A673 (cell line): ENCODE measurements around the gene MSL3. TPM values are rescaled to one million over a fixed set of nuclear protein-coding genes. Genes with fewer than 3 reads are reported as not detected.

ENCODE experiments used
- Bru-seq: library from RNA; stranded (reverse); fragments of 400-500 nt; gene quantifications from one replicate; lab custom pipeline; 2021; lab: Mats Ljungman, UMichigan
- BruChase-seq, 2 experiments: library from RNA; stranded (reverse); fragments of 400-500 nt; gene quantifications; one replicate each; lab custom pipeline; 2021; lab: Mats Ljungman, UMichigan
- BruUV-seq: library from RNA; stranded (reverse); fragments of 400-500 nt; replicated peaks from 2 replicates; lab custom pipeline; 2021; lab: Mats Ljungman, UMichigan
- CTCF ChIA-PET: fragments of 300-600 bp; sonication (Branson Sonifier 250); formaldehyde crosslinking; loops from one replicate; lab custom pipeline; 2022; ENCODE audit warnings: antibody characterized with exemption; lab: Charles Lee
- POLR2A ChIA-PET: fragments of 300-600 bp; sonication (Branson Sonifier 250); formaldehyde crosslinking; loops from one replicate; lab custom pipeline; 2022; ENCODE audit warnings: antibody characterized with exemption; ENCODE audit not compliant: low non-redundant PET; lab: Charles Lee
- DNase-seq: peaks from one replicate; pipeline ENCODE4 v3.0.0-alpha.2; 2015; ENCODE audit warnings: low spot score
- H3K27ac ChIP-seq: fragments of 200-600 bp; sonication (generic); 2 replicates; pipeline ENCODE4 v1.5.1; 2016; ENCODE audit warnings: mixed run types, low read depth, mild to moderate bottlenecking, mixed read lengths, antibody characterized with exemption, low read length; ENCODE audit not compliant: poor library complexity, severe bottlenecking
- H3K27me3 ChIP-seq: fragments of 200-600 bp; sonication (generic); replicated peaks from 2 replicates; pipeline ENCODE4 v1.6.1; 2017; ENCODE audit warnings: mixed run types, low read depth, mild to moderate bottlenecking, mixed read lengths, antibody characterized with exemption, low read length; ENCODE audit not compliant: insufficient read depth, poor library complexity
- H3K36me3 ChIP-seq: fragments of 200-600 bp; sonication (generic); 2 replicates; pipeline ENCODE4 v1.6.1; 2016; ENCODE audit warnings: mixed run types, mild to moderate bottlenecking, mixed read lengths, antibody characterized with exemption, low read length; ENCODE audit not compliant: insufficient read depth, poor library complexity, severe bottlenecking
- H3K4me1 ChIP-seq: fragments of 200-600 bp; sonication (generic); 2 replicates; pipeline ENCODE4 v1.6.1; 2017; ENCODE audit warnings: mixed run types, mild to moderate bottlenecking, mixed read lengths, antibody characterized with exemption, low read length; ENCODE audit not compliant: insufficient read depth, poor library complexity, severe bottlenecking
- H3K4me3 ChIP-seq: fragments of 200-600 bp; sonication (generic); 2 replicates; pipeline ENCODE4 v1.5.1; 2016; ENCODE audit warnings: low read depth, mixed run types, mild to moderate bottlenecking, mixed read lengths, low read length; ENCODE audit not compliant: poor library complexity, severe bottlenecking
- H3K9me3 ChIP-seq: fragments of 200-600 bp; sonication (generic); 2 replicates; pipeline ENCODE4 v1.6.1; 2016; ENCODE audit warnings: mixed run types, low read depth, mild to moderate bottlenecking, mixed read lengths, antibody characterized with exemption, low read length; ENCODE audit not compliant: poor library complexity, severe bottlenecking
- EZH2 ChIP-seq: fragments of 200-600 bp; sonication (generic); IDR thresholded peaks from 2 replicates; pipeline ENCODE4 v1.6.1; 2017; ENCODE audit warnings: borderline replicate concordance, low read depth, mild to moderate bottlenecking, mixed read lengths, antibody characterized with exemption, low read length; ENCODE audit not compliant: poor library complexity, severe bottlenecking
- intact Hi-C: fragments of 100-400 bp; cut with micrococcal nuclease; formaldehyde crosslinking; loops from one replicate; pipeline ENCODE4 v1.10.0; 2022; ENCODE audit not compliant: unreplicated experiment
- long read RNA-seq: library from polyadenylated mRNA; stranded (forward); transcript quantifications from one replicate; pipeline ENCODE4 v2.0.0, GENCODE V29; 2022
- total RNA-seq: library from RNA; stranded (reverse); gene quantifications from 2 replicates; pipeline ENCODE4 v1.2.3, GENCODE V29; 2021
- TF ChIP-seq, protein P1 (sequence below): fragments of 300-800, 200-600 bp; sonication (generic); conservative IDR thresholded peaks from 2 replicates; pipeline ENCODE4 v1.5.1; 2017; ENCODE audit warnings: low read depth, mild to moderate bottlenecking, antibody characterized with exemption, low read length, moderate library complexity, mixed read lengths

MSL3 gene, protein sequence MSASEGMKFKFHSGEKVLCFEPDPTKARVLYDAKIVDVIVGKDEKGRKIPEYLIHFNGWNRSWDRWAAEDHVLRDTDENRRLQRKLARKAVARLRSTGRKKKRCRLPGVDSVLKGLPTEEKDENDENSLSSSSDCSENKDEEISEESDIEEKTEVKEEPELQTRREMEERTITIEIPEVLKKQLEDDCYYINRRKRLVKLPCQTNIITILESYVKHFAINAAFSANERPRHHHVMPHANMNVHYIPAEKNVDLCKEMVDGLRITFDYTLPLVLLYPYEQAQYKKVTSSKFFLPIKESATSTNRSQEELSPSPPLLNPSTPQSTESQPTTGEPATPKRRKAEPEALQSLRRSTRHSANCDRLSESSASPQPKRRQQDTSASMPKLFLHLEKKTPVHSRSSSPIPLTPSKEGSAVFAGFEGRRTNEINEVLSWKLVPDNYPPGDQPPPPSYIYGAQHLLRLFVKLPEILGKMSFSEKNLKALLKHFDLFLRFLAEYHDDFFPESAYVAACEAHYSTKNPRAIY
- total RNA-seq (15.8 and 18.2 TPM in 2 replicates), Bru-seq, nascent RNA (percentile 56 among the genes with signal in this experiment), BruChase-seq, experiment 1, labeled RNA remaining after a 2-hour chase (percentile 62 among the genes with signal in this experiment), BruChase-seq, experiment 2, labeled RNA remaining after a 6-hour chase (percentile 62 among the genes with signal in this experiment)
- long read RNA-seq, transcript MSL3-233 (12 exons, 2,507 nt), result major isoform, 11 of 32 reads
- long read RNA-seq, partial matches to known transcripts, result 1 of 32 reads
- long read RNA-seq, other reads (novel, unspliced or antisense), result 3 of 32 reads

DNA sequence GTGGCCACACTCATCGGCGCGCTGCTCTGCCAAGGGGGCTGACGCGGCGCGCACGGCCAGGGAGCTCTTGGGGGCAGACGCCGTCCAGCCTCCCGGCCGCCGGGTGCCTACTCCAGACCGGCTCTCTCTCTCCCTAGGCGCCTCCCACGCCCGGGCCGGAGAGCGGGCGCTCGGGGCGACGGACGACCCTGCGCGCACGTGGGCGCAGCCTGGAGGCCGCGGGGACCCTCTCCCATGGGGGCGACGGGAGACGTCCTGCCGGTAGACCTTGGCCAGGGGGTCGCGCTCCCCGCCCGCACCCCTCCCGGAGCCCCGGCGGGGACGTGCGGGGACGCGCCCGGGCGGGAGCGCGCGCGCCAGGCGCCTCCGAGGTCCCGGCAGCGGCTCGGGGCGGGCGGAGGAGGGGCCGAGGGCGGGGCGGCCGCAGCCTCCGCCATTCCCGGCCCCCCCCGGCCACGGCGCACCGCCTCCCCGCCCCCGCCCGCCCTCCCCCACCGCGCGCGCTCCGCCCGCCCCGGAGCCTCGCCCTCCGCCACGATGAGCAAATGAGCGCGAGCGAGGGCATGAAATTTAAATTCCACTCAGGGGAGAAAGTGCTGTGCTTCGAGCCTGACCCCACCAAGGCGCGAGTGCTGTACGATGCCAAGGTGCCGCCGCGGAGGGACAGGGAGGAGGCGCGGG is at the start of gene MSL3:
TSS of gene MSL3 (plus strand) at position 519 of the 681 bp plus-strand sequence. CDS start at position 546, 27 bp downstream.
- Histone ChIP-seq H3K36me3 (peaks cover 8% of the 10 kb centered on the region), H3K27me3 (peaks cover 47% of the 10 kb centered on the region), H3K9me3 (no peaks in the 10 kb centered on the region), H3K27ac (peak within 1 kb of the TSS; percentile 52), H3K4me1 (no peaks in the 10 kb centered on the region), H3K4me3 (peak within 1 kb of the TSS; percentile 66)
- intact Hi-C loops, result no loop called here
- CTCF ChIA-PET, result interaction anchor here (0.6 kb wide), 1 partner anchor 153 kb away, joined by 3 read pairs; no protein-coding TSS in a partner anchor
- BruUV-seq, result no TSS peak
- no peak for TF ChIP-seq EZH2
- TF ChIP-seq, protein P1, sequence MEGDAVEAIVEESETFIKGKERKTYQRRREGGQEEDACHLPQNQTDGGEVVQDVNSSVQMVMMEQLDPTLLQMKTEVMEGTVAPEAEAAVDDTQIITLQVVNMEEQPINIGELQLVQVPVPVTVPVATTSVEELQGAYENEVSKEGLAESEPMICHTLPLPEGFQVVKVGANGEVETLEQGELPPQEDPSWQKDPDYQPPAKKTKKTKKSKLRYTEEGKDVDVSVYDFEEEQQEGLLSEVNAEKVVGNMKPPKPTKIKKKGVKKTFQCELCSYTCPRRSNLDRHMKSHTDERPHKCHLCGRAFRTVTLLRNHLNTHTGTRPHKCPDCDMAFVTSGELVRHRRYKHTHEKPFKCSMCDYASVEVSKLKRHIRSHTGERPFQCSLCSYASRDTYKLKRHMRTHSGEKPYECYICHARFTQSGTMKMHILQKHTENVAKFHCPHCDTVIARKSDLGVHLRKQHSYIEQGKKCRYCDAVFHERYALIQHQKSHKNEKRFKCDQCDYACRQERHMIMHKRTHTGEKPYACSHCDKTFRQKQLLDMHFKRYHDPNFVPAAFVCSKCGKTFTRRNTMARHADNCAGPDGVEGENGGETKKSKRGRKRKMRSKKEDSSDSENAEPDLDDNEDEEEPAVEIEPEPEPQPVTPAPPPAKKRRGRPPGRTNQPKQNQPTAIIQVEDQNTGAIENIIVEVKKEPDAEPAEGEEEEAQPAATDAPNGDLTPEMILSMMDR, result no peak
- POLR2A ChIA-PET, result no interaction called here
- peak; percentile 50 for DNase-seq

DNA sequence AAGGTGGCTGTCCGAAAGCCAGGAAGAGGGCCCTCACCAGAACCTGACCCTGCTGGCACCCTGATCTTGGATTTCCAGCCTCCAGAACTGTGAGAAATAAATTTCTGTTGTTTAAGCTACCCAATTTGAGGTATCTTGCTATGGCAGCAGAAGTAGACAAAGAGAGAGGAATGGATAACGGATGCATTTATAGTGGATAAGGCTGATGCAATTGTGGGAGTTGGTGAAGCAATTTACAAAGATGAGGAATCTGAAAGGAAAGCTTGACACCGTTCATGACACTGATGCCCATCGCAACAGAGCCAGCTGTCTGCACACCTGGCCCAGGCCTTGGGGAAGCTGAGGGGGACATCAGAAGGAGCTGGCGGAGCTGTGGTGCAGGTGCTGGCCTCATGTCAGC is 35.7 kb upstream of the MSL3 start:
- Histone ChIP-seq H3K27me3 (peaks cover 7% of the 10 kb centered on the region), H3K9me3 (no peaks in the 10 kb centered on the region), H3K4me1 (no peaks in the 10 kb centered on the region), H3K4me3 (no peak overlapping the region), H3K27ac (no peak overlapping the region), H3K36me3 (no peaks in the 10 kb centered on the region)
- intact Hi-C loops, result no loop called here
- TF ChIP-seq EZH2, result no peak
- TF ChIP-seq, protein P1, result no peak
- BruUV-seq, result no TSS peak
- ChIA-PET POLR2A (no interaction called here), CTCF (no interaction called here)
- DNase-seq, result no peak
